Tongue (tissue), 2 donors: ENCODE results near the gene VIPAS39. TPM values are rescaled to one million over a fixed set of nuclear protein-coding genes. Genes with fewer than 3 reads are reported as not detected.
"Not testable (repeated sequence)": the region's sequence is repeated elsewhere in the genome, so short reads cannot be mapped to it uniquely, and the experiment has no call there.

Experiments
- DNase-seq: peaks from one replicate; pipeline ENCODE4 v3.0.0-alpha.2; 2015
- total RNA-seq: library from RNA; depleted of rRNA; stranded (reverse); fragments of >200 nt; gene quantifications from one replicate; pipeline ENCODE4 v1.2.3, GENCODE V29; 2014

The VIPAS39 gene
- total RNA-seq, 1 donor from 2014 or later = 21.1 TPM

- DNase-seq = no peak
Measured at GRCh38 chr14:77470224-77470870, 12.9 kb upstream of the VIPAS39 start.

- no peak for DNase-seq
Measured at GRCh38 chr14:77469539-77469938, 12.1 kb upstream of the VIPAS39 start.

- DNase-seq = no peak
Measured at GRCh38 chr14:77469067-77469505, 11.7 kb upstream of the VIPAS39 start.

GRCh38 chr14:77467801-77468200 lies 10.4 kb upstream of the VIPAS39 start:
- DNase-seq = no peak

GRCh38 chr14:77459072-77459723 lies 1.8 kb upstream of the VIPAS39 start:
- DNase-seq = peak; percentile 71

- DNase-seq = peak; percentile 40
Measured at GRCh38 chr14:77458249-77458950, 999 bp upstream of the VIPAS39 start.

- DNase-seq = no peak
Measured at GRCh38 chr14:77457115-77457521, 283 bp downstream of the VIPAS39 start.

GRCh38 chr14:77455966-77456640 lies 1.3 kb downstream of the VIPAS39 start:
- DNase-seq = no peak

- no peak for DNase-seq
Measured at GRCh38 chr14:77442196-77442595, 15.2 kb downstream of the VIPAS39 start.

- DNase-seq = no peak
Measured at GRCh38 chr14:77439861-77440260, 17.5 kb downstream of the VIPAS39 start.

GRCh38 chr14:77438596-77438995 lies 18.8 kb downstream of the VIPAS39 start:
- DNase-seq = no peak

GRCh38 chr14:77436042-77436441 lies 21.4 kb downstream of the VIPAS39 start:
- no peak for DNase-seq

GRCh38 chr14:77426396-77426795 lies 31.0 kb downstream of the VIPAS39 start:
- DNase-seq = no peak

GRCh38 chr14:77424862-77425261 lies 32.5 kb downstream of the VIPAS39 start:
- DNase-seq = no peak

- no peak for DNase-seq
Measured at GRCh38 chr14:77423423-77423822, 34.0 kb downstream of the VIPAS39 start, which contains the start of gene NOXRED1. TSS of gene NOXRED1 (minus strand) at chr14:77423523. CDS start at chr14:77422889, 634 bp downstream.

GRCh38 chr14:77421201-77421600 lies 36.2 kb downstream of the VIPAS39 start:
- DNase-seq = no peak

- no peak for DNase-seq
Measured at GRCh38 chr14:77416836-77417235, 40.6 kb downstream of the VIPAS39 start.

- DNase-seq = not testable (repeated sequence)
Measured at GRCh38 chr14:77416098-77416497, 41.3 kb downstream of the VIPAS39 start.

- not testable (repeated sequence) for DNase-seq
Measured at GRCh38 chr14:77415403-77416030, 41.9 kb downstream of the VIPAS39 start.

GRCh38 chr14:77409131-77409533 lies 48.3 kb downstream of the VIPAS39 start:
- DNase-seq = no peak

- no peak for DNase-seq
Measured at GRCh38 chr14:77407158-77407557, 50.2 kb downstream of the VIPAS39 start.

GRCh38 chr14:77406718-77407117 lies 50.7 kb downstream of the VIPAS39 start:
- no peak for DNase-seq
